HL-60 (cell line): ENCODE data around the gene PHETA2.

Experiments
- POLR2AphosphoS5 ChIP-seq: IDR thresholded peaks from 2 replicates; pipeline ENCODE4 v1.6.1; 2012; ENCODE audit warnings: low read depth
- TF ChIP-seq, protein P1 (sequence below): IDR thresholded peaks from one replicate; pipeline ENCODE4 v1.5.1; 2011; ENCODE audit warnings: low read length, control low read depth, inconsistent platforms; ENCODE audit not compliant: insufficient read depth
- TF ChIP-seq, protein P2 (sequence below): IDR thresholded peaks from 2 replicates; pipeline ENCODE4 v1.6.1; 2012; ENCODE audit warnings: low read depth; ENCODE audit not compliant: insufficient replicate concordance

DNA sequence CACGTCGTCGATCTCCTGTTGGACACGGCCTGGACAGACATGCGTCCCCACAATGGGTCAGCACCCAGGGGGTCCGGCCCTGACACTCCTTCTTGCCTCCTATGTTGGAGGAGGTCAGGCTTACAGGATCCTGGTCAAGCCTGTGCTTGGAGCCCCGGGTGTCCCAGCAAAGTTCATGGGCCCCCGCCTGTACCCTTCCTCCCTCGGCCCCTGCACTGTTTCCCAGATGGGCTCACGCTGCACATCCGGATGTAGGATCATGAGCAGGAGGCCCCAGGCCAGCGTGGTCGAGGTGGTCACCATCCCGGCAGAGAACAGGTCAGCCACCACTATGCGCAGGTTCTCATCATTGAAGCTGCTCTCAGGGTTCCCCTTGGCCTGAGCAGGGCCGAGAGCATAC, 53.6 kb downstream of the PHETA2 start:
- TF ChIP-seq, protein P1, sequence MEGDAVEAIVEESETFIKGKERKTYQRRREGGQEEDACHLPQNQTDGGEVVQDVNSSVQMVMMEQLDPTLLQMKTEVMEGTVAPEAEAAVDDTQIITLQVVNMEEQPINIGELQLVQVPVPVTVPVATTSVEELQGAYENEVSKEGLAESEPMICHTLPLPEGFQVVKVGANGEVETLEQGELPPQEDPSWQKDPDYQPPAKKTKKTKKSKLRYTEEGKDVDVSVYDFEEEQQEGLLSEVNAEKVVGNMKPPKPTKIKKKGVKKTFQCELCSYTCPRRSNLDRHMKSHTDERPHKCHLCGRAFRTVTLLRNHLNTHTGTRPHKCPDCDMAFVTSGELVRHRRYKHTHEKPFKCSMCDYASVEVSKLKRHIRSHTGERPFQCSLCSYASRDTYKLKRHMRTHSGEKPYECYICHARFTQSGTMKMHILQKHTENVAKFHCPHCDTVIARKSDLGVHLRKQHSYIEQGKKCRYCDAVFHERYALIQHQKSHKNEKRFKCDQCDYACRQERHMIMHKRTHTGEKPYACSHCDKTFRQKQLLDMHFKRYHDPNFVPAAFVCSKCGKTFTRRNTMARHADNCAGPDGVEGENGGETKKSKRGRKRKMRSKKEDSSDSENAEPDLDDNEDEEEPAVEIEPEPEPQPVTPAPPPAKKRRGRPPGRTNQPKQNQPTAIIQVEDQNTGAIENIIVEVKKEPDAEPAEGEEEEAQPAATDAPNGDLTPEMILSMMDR = no peak
- TF ChIP-seq, protein P2, sequence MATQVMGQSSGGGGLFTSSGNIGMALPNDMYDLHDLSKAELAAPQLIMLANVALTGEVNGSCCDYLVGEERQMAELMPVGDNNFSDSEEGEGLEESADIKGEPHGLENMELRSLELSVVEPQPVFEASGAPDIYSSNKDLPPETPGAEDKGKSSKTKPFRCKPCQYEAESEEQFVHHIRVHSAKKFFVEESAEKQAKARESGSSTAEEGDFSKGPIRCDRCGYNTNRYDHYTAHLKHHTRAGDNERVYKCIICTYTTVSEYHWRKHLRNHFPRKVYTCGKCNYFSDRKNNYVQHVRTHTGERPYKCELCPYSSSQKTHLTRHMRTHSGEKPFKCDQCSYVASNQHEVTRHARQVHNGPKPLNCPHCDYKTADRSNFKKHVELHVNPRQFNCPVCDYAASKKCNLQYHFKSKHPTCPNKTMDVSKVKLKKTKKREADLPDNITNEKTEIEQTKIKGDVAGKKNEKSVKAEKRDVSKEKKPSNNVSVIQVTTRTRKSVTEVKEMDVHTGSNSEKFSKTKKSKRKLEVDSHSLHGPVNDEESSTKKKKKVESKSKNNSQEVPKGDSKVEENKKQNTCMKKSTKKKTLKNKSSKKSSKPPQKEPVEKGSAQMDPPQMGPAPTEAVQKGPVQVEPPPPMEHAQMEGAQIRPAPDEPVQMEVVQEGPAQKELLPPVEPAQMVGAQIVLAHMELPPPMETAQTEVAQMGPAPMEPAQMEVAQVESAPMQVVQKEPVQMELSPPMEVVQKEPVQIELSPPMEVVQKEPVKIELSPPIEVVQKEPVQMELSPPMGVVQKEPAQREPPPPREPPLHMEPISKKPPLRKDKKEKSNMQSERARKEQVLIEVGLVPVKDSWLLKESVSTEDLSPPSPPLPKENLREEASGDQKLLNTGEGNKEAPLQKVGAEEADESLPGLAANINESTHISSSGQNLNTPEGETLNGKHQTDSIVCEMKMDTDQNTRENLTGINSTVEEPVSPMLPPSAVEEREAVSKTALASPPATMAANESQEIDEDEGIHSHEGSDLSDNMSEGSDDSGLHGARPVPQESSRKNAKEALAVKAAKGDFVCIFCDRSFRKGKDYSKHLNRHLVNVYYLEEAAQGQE = no peak
- TF ChIP-seq POLR2AphosphoS5 = no peak
